RWPE2 (cell line): ENCODE measurements around the gene VPS54.
"Not testable (repeated sequence)": the region's sequence is repeated elsewhere in the genome, so short reads cannot be mapped to it uniquely, and the experiment has no call there.

Experiments used
- ATAC-seq: fragments of 200-7000 bp; cut with Tn5 transposase; 3 replicates; pipeline ENCODE4 v1.9.1; 2021; ENCODE audit warnings: low read depth
- DNase-seq: peaks from one replicate; pipeline ENCODE4 v3.0.0-alpha.2; 2020; ENCODE audit warnings: low spot score
- H3K27ac ChIP-seq: fragments of 450-650 bp; 2 replicates; pipeline ENCODE4 v1.5.1; 2017; ENCODE audit warnings: mild to moderate bottlenecking; ENCODE audit not compliant: poor library complexity, severe bottlenecking
- H3K27me3 ChIP-seq: fragments of 250-450 bp; sonication (Bioruptor Pico); 2 replicates; pipeline ENCODE4 v1.5.1; 2021; ENCODE audit warnings: mild to moderate bottlenecking, moderate library complexity; ENCODE audit not compliant: insufficient read depth, poor library complexity, severe bottlenecking
- H3K36me3 ChIP-seq: fragments of 250-450 bp; sonication (Bioruptor Pico); 2 replicates; pipeline ENCODE4 v1.5.1; 2020; ENCODE audit warnings: low read depth, mild to moderate bottlenecking, moderate library complexity
- H3K4me1 ChIP-seq: fragments of 250-450 bp; sonication (Bioruptor Pico); 2 replicates; pipeline ENCODE4 v1.5.1; 2021; ENCODE audit warnings: mild to moderate bottlenecking, moderate library complexity; ENCODE audit not compliant: insufficient read depth, poor library complexity, severe bottlenecking
- H3K4me3 ChIP-seq: fragments of 250-450 bp; sonication (Bioruptor Pico); 2 replicates; pipeline ENCODE4 v1.5.1; 2021; ENCODE audit warnings: mild to moderate bottlenecking, moderate library complexity; ENCODE audit not compliant: severe bottlenecking
- H3K9me3 ChIP-seq: fragments of 250-450 bp; sonication (Bioruptor Pico); 2 replicates; pipeline ENCODE4 v1.5.1; 2021; ENCODE audit warnings: mild to moderate bottlenecking, moderate library complexity; ENCODE audit not compliant: severe bottlenecking
- TF ChIP-seq, protein P1 (sequence below): fragments of 450-650 bp; IDR thresholded peaks from one replicate; pipeline ENCODE4 v1.5.1; 2017; ENCODE audit warnings: mild to moderate bottlenecking, moderate library complexity; ENCODE audit not compliant: poor library complexity, severe bottlenecking

The VPS54 gene

GRCh38 chr2:64001382-64002101, 17.7 kb downstream of the VPS54 start:
- Histone ChIP-seq H3K27ac (no peak overlapping the region), H3K9me3 (peaks cover 10% of the 10 kb centered on the region), H3K36me3 (no peaks in the 10 kb centered on the region; the same call in 1 of the 2 replicates), H3K4me3 (no peak overlapping the region), H3K4me1 (no peaks in the 10 kb centered on the region), H3K27me3 (no peaks in the 10 kb centered on the region)
- DNase-seq (no peak), ATAC-seq (no peak)
- TF ChIP-seq, protein P1, sequence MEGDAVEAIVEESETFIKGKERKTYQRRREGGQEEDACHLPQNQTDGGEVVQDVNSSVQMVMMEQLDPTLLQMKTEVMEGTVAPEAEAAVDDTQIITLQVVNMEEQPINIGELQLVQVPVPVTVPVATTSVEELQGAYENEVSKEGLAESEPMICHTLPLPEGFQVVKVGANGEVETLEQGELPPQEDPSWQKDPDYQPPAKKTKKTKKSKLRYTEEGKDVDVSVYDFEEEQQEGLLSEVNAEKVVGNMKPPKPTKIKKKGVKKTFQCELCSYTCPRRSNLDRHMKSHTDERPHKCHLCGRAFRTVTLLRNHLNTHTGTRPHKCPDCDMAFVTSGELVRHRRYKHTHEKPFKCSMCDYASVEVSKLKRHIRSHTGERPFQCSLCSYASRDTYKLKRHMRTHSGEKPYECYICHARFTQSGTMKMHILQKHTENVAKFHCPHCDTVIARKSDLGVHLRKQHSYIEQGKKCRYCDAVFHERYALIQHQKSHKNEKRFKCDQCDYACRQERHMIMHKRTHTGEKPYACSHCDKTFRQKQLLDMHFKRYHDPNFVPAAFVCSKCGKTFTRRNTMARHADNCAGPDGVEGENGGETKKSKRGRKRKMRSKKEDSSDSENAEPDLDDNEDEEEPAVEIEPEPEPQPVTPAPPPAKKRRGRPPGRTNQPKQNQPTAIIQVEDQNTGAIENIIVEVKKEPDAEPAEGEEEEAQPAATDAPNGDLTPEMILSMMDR: no peak

DNA sequence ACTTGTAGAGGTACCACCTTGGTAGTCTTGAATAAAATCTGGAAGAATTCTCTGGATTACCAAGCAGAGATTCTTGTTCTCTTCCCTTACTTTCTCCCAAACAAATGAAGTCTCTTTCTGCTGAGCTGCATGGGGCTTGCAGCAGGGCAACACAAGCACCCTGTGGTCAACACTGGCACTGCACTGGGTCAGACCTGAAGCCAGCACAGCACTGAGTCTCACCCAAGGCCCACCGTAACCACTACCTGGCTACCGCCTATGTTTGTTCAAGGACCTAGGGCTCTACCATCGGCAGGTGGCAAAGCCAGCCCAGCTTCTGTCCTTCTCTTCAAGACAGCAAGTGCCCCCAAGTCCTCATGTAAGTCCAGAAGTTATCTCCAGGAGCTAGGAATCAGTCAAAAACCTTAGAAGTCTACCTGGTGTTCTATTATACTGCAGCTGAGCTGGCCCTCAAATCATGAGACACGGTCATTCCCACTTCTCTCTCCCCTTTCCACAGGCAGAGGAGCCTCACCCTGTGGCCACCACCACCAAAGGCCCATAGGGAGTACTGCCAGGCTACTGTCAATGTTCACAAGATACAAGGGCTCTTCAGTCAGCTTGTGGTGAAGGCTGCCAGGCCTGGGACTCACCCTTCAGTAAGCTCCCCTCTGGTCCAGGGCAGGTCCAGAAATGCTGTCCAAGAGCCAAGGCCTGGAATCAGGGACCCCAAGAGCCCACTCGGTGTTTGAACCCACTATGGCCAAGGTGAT, 18.4 kb downstream of the VPS54 start:
- no peak overlapping the region for H3K4me3 ChIP-seq
- TF ChIP-seq, protein P1: no peak
- DNase-seq (no peak), ATAC-seq (no peak)
- no peak overlapping the region for H3K27ac ChIP-seq
- H3K9me3 ChIP-seq: peaks cover 10% of the 10 kb centered on the region
- H3K36me3 ChIP-seq: no peaks in the 10 kb centered on the region; the same call in 1 of the 2 replicates
- no peaks in the 10 kb centered on the region for H3K4me1 ChIP-seq
- H3K27me3 ChIP-seq: no peaks in the 10 kb centered on the region

GRCh38 chr2:63999049-63999448, 20.2 kb downstream of the VPS54 start:
- no peaks in the 10 kb centered on the region for H3K27me3 ChIP-seq
- no peaks in the 10 kb centered on the region for H3K4me1 ChIP-seq
- ATAC-seq (no peak), DNase-seq (no peak)
- no peak overlapping the region for H3K27ac ChIP-seq
- peaks cover 10% of the 10 kb centered on the region for H3K9me3 ChIP-seq
- no peak overlapping the region for H3K4me3 ChIP-seq
- TF ChIP-seq, protein P1: no peak
- H3K36me3 ChIP-seq: no peaks in the 10 kb centered on the region; the same call in 1 of the 2 replicates

- not testable (repeated sequence) for ATAC-seq, H3K36me3 ChIP-seq, H3K27me3 ChIP-seq, H3K27ac ChIP-seq, H3K4me1 ChIP-seq, H3K9me3 ChIP-seq, DNase-seq, H3K4me3 ChIP-seq
Measured at GRCh38 chr2:63996582-63997198, 22.5 kb downstream of the VPS54 start.

DNA sequence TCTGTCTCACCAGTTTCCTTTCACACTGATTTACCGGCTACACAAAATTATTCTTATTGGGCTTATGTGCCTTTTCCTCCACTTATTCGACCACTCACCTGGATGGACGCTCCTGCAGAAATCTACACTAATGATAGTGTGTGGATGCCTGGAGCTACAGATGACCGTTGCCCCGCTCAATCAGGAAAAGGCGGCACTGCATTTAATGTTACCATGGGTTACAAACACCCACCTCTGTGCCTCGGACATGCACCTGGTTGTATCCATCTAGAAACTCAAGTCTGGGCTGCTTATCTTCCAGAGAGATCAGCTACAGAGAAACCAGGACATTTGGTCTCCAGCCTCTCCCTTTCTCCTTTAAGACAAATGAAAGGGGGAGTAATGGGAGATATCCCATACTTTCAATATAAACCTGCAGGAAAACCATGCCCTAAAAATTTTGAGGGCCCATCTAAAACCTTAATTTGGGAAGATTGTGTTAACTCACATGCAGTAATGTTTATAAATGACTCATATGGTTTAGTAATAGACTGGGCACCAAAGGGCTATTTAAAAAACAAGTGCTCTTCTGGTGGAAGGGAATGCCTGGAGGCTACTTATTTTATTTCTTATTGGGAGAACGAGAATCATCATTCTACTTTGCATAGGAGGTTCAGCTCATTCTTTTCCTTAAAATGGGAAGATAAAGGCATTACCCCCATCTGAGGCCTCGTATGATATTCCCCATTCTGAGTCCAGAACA, 24.7 kb downstream of the VPS54 start:
- not testable (repeated sequence) for H3K27ac ChIP-seq, H3K9me3 ChIP-seq, ATAC-seq, H3K4me3 ChIP-seq, DNase-seq, H3K4me1 ChIP-seq, H3K36me3 ChIP-seq, H3K27me3 ChIP-seq
